Measurements from ENCODE around the gene GHRH. TPM values are rescaled to one million over a fixed set of nuclear protein-coding genes. Genes with fewer than 3 reads are reported as not detected.

The GHRH gene
- total RNA-seq, 1 experiment from 2014 or later, result not detected

DNA sequence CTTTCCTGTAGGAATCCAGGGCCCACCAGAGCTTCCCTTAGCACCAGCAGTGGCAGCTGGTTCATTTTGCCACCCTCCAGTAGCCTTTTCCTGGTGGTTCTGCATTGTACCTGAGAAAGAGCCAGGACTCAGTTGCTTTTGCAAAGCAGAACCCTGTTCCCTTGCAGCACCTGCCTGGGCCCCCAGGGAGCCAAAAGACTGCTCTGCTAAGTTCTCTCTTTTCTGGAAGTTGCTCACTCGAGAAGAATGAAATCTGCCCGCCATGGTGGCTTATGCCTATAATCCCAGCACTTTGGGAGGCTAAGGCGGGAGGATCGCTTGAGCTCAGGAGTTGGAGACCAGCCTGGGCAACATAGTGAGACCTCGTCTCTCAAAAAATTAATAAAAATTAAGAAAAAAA, 24.0 kb downstream of the GHRH start:
- Histone ChIP-seq H3K4me2 (ENCODE audit: insufficient read depth, insufficient read length, low read length) (no peak overlapping the region), H3K27me3 (ENCODE audit: insufficient read depth, low read length) (no peaks in the 10 kb centered on the region), H4K5ac (ENCODE audit: insufficient read length, low read depth, low read length) (no peak overlapping the region), H2AK5ac (ENCODE audit: insufficient read length, low read length) (no peak overlapping the region), H2BK15ac (ENCODE audit: low read depth, low read length) (no peak overlapping the region), H3K9me3 (ENCODE audit: control insufficient read depth, low read depth, low read length) (no peaks in the 10 kb centered on the region), H3K23me2 (ENCODE audit: insufficient read length, low read depth, low read length, poor library complexity, severe bottlenecking) (no peaks in the 10 kb centered on the region), H3K9ac (ENCODE audit: extremely low read depth, insufficient read length, low read length) (no peak overlapping the region), H4K20me1 (ENCODE audit: control insufficient read depth, insufficient read depth, insufficient read length) (no peaks in the 10 kb centered on the region), H3K18ac (ENCODE audit: insufficient read length, low read depth, low read length) (no peak overlapping the region), H2BK120ac (ENCODE audit: low read depth, low read length, poor library complexity, severe bottlenecking) (no peak overlapping the region), H3K79me1 (ENCODE audit: insufficient read depth, low read depth, low read length, poor library complexity, severe bottlenecking) (no peaks in the 10 kb centered on the region), H3T11ph (ENCODE audit: low read length) (no peak overlapping the region), H4K91ac (ENCODE audit: insufficient read length, low read depth, low read length) (no peak overlapping the region), H2AFZ (ENCODE audit: low read length) (no peak overlapping the region), H3K27ac (ENCODE audit: insufficient read length, low read depth, low read length) (no peak overlapping the region), H2BK5ac (ENCODE audit: insufficient read length, low read length) (no peak overlapping the region), H3K14ac (ENCODE audit: insufficient read depth, low read length) (no peak overlapping the region), H3K56ac (ENCODE audit: insufficient read length, low read depth, low read length) (no peak overlapping the region), H2BK12ac (ENCODE audit: insufficient read length, low read depth, low read length) (no peak overlapping the region), H2BK20ac (ENCODE audit: low read depth, low read length, poor library complexity, severe bottlenecking) (no peak overlapping the region), H4K8ac (replicated peaks; ENCODE audit: insufficient read length, low read depth, low read length) (no peak overlapping the region), H3K4ac (ENCODE audit: low read depth, low read length) (no peak overlapping the region), H3K23ac (ENCODE audit: insufficient read length, low read depth, low read length) (no peak overlapping the region), H3K4me1 (ENCODE audit: insufficient read depth, low read length) (no peaks in the 10 kb centered on the region), H3K79me2 (ENCODE audit: insufficient read depth, low read length) (no peaks in the 10 kb centered on the region)
- Mint-ChIP-seq H3K27me3 (ENCODE audit: low read depth) (no peaks in the 10 kb centered on the region), H3K4me3 (no peak overlapping the region), H3K36me3 (ENCODE audit: insufficient read depth in 1 of 3, low read depth in 3 of 3) (peaks cover 46 to 97% (median 91%) of the 10 kb centered on the region in 3 experiments), H3K9me3 (no peaks in the 10 kb centered on the region), H3K4me1 (no peaks in the 10 kb centered on the region; a peak in 1 of 4 replicates), H3K27ac (no peak overlapping the region)
- no peak for DNase-seq
- no CpG with 5 or more reads among the region's 5 CpGs for WGBS (ENCODE audit: extremely low coverage, insufficient read length, low lambda C conversion rate)
- TF ChIP-seq, protein P1, sequence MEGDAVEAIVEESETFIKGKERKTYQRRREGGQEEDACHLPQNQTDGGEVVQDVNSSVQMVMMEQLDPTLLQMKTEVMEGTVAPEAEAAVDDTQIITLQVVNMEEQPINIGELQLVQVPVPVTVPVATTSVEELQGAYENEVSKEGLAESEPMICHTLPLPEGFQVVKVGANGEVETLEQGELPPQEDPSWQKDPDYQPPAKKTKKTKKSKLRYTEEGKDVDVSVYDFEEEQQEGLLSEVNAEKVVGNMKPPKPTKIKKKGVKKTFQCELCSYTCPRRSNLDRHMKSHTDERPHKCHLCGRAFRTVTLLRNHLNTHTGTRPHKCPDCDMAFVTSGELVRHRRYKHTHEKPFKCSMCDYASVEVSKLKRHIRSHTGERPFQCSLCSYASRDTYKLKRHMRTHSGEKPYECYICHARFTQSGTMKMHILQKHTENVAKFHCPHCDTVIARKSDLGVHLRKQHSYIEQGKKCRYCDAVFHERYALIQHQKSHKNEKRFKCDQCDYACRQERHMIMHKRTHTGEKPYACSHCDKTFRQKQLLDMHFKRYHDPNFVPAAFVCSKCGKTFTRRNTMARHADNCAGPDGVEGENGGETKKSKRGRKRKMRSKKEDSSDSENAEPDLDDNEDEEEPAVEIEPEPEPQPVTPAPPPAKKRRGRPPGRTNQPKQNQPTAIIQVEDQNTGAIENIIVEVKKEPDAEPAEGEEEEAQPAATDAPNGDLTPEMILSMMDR (conservative IDR thresholded peaks at IDR 0.05), result no peak
